Skin of body (tissue), 2 donors: ENCODE results near the gene UTP14C. TPM values are rescaled to one million over a fixed set of nuclear protein-coding genes. Genes with fewer than 3 reads are reported as not detected.
"Not testable (repeated sequence)": the region's sequence is repeated elsewhere in the genome, so short reads cannot be mapped to it uniquely, and the experiment has no call there.

Experiments
- DNase-seq: peaks from one replicate; lab custom pipeline; 2025; lab: John Stamatoyannopoulos, UW
- total RNA-seq: library from RNA; depleted of rRNA; stranded (reverse); fragments of >200 nt; gene quantifications from one replicate; pipeline ENCODE4 v1.2.3, GENCODE V29; 2014

UTP14C gene
- total RNA-seq, 1 donor from 2014 or later = 18.1 TPM

DNA sequence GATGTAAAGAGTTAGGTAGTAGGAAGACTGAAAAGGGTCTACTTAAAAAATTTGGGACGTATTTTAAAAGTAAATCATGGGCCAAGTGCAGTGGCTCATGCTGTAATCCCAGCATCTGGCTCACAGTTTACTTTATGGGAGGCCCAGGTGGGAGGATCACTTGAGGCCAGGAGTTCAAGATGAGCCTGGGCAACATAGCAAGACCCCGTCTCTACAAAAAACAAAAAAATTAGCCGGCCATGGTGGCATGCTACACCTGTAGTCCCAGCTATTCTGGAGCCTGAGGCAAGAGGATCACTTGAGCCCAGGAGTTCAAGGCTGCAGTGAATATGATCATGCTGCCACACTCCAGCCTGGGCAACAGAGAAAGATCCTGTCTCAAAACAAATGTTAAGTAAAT lies 23.0 kb downstream of the UTP14C start:
- no peak for DNase-seq

DNA sequence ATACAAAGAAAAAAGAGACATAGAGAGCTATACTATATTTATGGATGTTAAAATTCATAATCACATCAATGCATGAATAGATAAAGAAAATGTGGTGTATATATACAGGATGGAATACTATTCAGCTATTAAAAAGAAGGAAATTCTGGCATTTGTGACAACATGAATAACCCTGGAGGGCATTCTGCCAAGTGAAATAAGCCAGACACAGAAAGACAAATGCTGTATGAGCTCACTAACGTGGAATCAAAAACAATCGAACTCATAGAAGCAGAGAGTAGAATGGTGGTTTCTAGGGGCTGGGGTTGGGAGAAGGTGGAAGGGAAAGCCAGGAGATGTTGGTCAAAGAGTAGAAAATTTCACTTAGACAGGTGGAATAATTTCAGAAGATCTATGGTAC lies 24.0 kb downstream of the UTP14C start:
- no peak for DNase-seq

DNA sequence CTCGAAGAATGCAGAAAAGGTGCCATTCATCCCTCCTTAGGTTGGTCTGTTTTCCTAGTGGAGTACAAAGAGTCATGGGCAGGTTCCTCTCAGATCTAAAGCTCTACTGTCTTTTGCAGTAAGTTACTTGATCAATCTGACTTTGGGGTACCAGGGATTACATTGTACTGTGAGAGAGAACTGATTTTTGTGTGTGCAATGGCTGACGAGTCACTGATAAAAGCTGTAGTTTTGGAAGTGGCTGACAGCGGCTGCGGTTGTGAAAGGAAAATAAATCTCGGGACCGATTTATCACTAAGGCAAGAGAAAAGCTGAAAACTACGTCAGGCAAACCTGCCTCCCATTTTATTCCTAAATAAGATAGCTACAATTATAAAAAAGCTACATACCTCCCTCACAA lies 26.9 kb downstream of the UTP14C start:
- DNase-seq = no peak

DNA sequence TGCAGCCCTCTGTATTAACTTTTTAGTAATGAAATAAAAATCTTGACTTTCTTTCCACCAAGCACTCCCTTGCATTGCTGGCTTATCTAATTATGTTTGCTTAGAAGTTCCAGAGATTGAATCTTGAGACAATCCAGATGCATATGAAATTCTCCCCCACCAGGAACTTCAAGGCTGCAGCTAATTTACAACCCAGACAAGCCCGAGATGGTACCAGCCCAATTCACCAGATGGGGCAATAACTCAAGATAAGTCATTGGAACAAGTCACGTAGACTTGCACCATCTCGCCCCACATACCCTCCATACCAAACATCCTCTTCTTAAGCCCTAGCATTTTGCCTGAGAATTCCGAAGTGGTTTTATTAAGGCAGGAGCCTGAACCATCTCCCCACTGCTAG lies 29.0 kb downstream of the UTP14C start:
- DNase-seq = no peak

DNA sequence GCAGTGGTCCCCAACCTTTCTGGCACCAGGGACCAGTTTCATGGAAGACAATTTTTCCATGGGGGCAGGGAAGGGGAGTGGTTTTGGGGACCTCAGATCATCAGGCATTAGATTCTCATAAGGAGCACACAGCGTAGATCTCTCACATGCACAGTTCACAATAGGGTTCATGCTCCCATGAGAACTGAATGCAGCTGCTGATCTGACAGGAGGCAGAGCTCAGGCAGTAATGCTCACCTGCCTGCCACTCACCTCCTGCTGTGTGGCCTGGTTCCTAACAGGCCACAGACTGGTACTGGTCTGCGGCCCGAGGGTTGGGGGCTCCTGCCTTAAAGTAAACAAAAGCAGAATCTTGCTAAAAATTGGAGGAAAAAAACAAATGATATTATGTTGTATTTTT lies 36.6 kb downstream of the UTP14C start:
- DNase-seq = not testable (repeated sequence)

DNA sequence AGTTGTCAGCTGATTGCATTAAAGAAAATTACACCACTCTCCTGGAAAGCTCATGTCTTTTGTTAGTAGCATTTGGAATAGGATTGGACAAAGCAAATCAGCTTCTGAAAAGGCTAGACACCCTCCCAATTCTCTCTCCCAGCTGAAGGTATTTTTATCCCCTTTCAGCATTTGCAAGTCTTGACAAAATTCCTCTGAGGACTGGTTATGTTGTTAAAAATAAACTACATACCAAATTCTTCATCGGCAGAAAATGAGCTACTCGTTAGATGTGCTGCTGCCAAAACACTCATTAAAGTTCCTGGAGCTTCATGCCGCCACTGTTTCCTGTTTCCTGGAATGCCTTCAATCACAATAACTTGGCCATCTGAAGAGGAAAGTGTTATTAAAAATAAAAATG lies 37.1 kb downstream of the UTP14C start:
- DNase-seq = no peak

DNA sequence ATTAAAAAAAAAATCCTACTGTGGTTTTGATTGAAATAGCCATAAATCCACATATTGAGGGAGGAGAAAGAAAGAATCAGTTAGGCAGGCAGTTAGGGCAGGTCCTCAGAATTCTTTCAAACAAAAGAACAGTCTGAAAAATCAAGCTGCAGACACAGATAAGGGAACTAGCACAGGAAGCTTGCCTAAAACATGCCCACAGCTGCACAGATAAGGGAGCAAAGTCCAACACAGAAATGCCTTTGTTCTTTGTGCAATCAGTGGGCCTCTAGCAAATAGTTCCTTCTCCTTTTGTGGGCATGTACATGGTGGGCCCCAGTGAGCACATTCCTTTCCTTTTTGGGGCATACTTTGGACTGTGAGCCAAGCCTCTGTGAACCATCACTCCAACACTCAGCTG lies 42.7 kb downstream of the UTP14C start:
- DNase-seq = no peak

DNA sequence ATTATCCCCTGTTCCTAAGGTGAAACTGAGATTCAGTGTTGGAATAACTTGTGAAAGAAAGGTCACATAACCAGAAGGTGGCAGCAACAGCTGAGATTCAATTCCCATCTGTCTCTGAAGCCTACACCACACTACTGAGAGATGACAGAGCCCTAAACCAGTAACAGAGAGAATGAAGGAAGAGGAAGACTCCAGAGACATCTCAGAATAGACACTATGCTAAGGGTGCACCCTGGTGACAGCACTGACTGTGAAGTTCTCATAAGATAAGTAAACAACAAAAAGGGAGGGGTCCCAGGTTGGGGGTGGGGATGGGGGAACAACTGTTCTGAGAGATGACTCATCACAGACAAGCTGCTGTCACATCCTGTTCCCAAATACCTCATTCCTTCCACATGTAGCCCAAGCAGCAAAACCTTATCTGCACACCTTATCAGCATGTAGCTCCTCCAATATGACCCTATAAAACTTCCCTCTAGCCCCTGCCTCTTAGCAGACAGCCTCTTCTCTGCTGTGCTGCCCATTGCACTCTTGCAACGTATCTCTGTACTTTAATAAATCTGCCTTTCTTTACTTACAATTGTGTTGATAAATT lies 46.5 kb downstream of the UTP14C start:
- DNase-seq = no peak

Other genes with a start within 250 kb of the UTP14C start
- gene DHRS12, start 220.5 kb upstream of the UTP14C start, total RNA-seq = 8.7 TPM
- not detected for gene TMEM272, start 179.5 kb upstream of the UTP14C start, total RNA-seq
- gene CCDC70, start 162.7 kb upstream of the UTP14C start, total RNA-seq = not detected
- gene ATP7B, start 13.2 kb upstream of the UTP14C start, total RNA-seq = 7.7 TPM
- gene ALG11, start 12.3 kb upstream of the UTP14C start, total RNA-seq = 19.3 TPM
- gene NEK5, start 104.4 kb downstream of the UTP14C start, total RNA-seq = 0.69 TPM
- gene NEK3, start 134.9 kb downstream of the UTP14C start, total RNA-seq = 10.6 TPM